BE2C (cell line): ENCODE measurements around the gene ABHD12.

Source experiments
- DNase-seq: peaks from one replicate; pipeline ENCODE4 v3.0.0-alpha.2; 2020
- H3K27me3 ChIP-seq: fragments of 250-450 bp; sonication (Bioruptor Pico); 2 replicates; pipeline ENCODE4 v1.5.1; 2020; ENCODE audit warnings: mild to moderate bottlenecking
- H3K36me3 ChIP-seq: fragments of 250-450 bp; sonication (Bioruptor Pico); 2 replicates; pipeline ENCODE4 v1.5.1; 2020; ENCODE audit warnings: mild to moderate bottlenecking
- H3K4me1 ChIP-seq: fragments of 250-450 bp; sonication (Bioruptor Pico); 2 replicates; pipeline ENCODE4 v1.5.1; 2020
- H3K4me3 ChIP-seq: 2 replicates; pipeline ENCODE4 v1.5.1; 2011; ENCODE audit warnings: low read depth, low read length
- H3K9me3 ChIP-seq: fragments of 250-450 bp; sonication (Bioruptor Pico); 2 replicates; pipeline ENCODE4 v1.5.1; 2020
- CTCF ChIP-seq: IDR thresholded peaks from 2 replicates; pipeline ENCODE4 v1.5.1; 2012; ENCODE audit warnings: mild to moderate bottlenecking, low read depth, low read length

Gene ABHD12

GRCh38 chr20:25360631-25361286, 29.9 kb downstream of the ABHD12 start:
- Histone ChIP-seq H3K36me3 (no peaks in the 10 kb centered on the region), H3K27me3 (no peaks in the 10 kb centered on the region), H3K4me3 (no peak overlapping the region), H3K4me1 (no peaks in the 10 kb centered on the region), H3K9me3 (no peaks in the 10 kb centered on the region)
- DNase-seq, result peak; percentile 32
- TF ChIP-seq CTCF, result no peak

GRCh38 chr20:25356271-25356933, 34.2 kb downstream of the ABHD12 start:
- no peak for TF ChIP-seq CTCF
- Histone ChIP-seq H3K4me3 (no peak overlapping the region), H3K4me1 (no peaks in the 10 kb centered on the region), H3K27me3 (no peaks in the 10 kb centered on the region), H3K9me3 (no peaks in the 10 kb centered on the region), H3K36me3 (no peaks in the 10 kb centered on the region)
- DNase-seq, result peak; percentile 26

GRCh38 chr20:25355866-25356265, 34.8 kb downstream of the ABHD12 start:
- no peaks in the 10 kb centered on the region; the same call in 1 of the 2 replicates for H3K4me1 ChIP-seq
- no peak for TF ChIP-seq CTCF
- no peaks in the 10 kb centered on the region for H3K27me3 ChIP-seq
- no peaks in the 10 kb centered on the region for H3K36me3 ChIP-seq
- DNase-seq, result no peak
- no peak overlapping the region for H3K4me3 ChIP-seq
- H3K9me3 ChIP-seq, result no peaks in the 10 kb centered on the region

- no peaks in the 10 kb centered on the region; the same call in 1 of the 2 replicates for H3K4me1 ChIP-seq
- H3K9me3 ChIP-seq, result no peaks in the 10 kb centered on the region
- H3K4me3 ChIP-seq, result no peak overlapping the region
- no peaks in the 10 kb centered on the region for H3K27me3 ChIP-seq
- no peak for TF ChIP-seq CTCF
- H3K36me3 ChIP-seq, result no peaks in the 10 kb centered on the region
- DNase-seq, result no peak
Measured at GRCh38 chr20:25355011-25355595, 35.5 kb downstream of the ABHD12 start.

- TF ChIP-seq CTCF, result no peak
- no peaks in the 10 kb centered on the region for H3K27me3 ChIP-seq
- H3K4me1 ChIP-seq, result no peaks in the 10 kb centered on the region; the same call in 1 of the 2 replicates
- no peaks in the 10 kb centered on the region for H3K9me3 ChIP-seq
- DNase-seq, result no peak
- no peak overlapping the region for H3K4me3 ChIP-seq
- no peaks in the 10 kb centered on the region for H3K36me3 ChIP-seq
Measured at GRCh38 chr20:25353747-25354705, 36.6 kb downstream of the ABHD12 start.
